HEK293 (cell line): Measurements from ENCODE around the gene CHCHD6.

Source experiments
- CTCF ChIA-PET: fragments of 350-600 bp; formaldehyde crosslinking; extraction: SDS; loops from one replicate; lab custom pipeline; 2021; ENCODE audit warnings: antibody characterized with exemption; lab: Yijun Ruan, JAX
- POLR2A ChIA-PET: fragments of 300-600 bp; formaldehyde crosslinking; extraction: SDS; loops from one replicate; lab custom pipeline; 2020; ENCODE audit warnings: antibody characterized with exemption, inconsistent platforms; lab: Yijun Ruan, JAX
- H3K27ac ChIP-seq: fragments of 200-500 bp; sonication (Bioruptor generic); 2 replicates; pipeline ENCODE4 v1.5.1; 2014; ENCODE audit warnings: low read depth, low read length, control low read depth, inconsistent platforms; ENCODE audit errors: extremely low read depth
- H3K36me3 ChIP-seq, 2 experiments: fragments of 200-500 bp in 1 of 2; sonication (Bioruptor generic) in 1 of 2; 1 replicate in 1 of 2; 2 replicates in 1 of 2; pipeline ENCODE4 v1.5.1; 2014 to 2017; ENCODE audit warnings: inconsistent platforms in 2 of 2, low read length in 2 of 2; ENCODE audit not compliant: control insufficient read depth in 2 of 2, insufficient read depth in 1 of 2
- H3K4me1 ChIP-seq: fragments of 200-500 bp; sonication (Bioruptor generic); 2 replicates; pipeline ENCODE4 v1.5.1; 2014; ENCODE audit warnings: mild to moderate bottlenecking, low read length, inconsistent platforms; ENCODE audit not compliant: control insufficient read depth, insufficient read depth
- H3K4me3 ChIP-seq: 2 replicates; pipeline ENCODE4 v1.5.1; 2011; ENCODE audit warnings: low read depth, mild to moderate bottlenecking, control low read depth, low read length, moderate library complexity
- H3K9me3 ChIP-seq: fragments of 200-500 bp; sonication (Bioruptor generic); 2 replicates; pipeline ENCODE4 v1.5.1; 2014; ENCODE audit warnings: low read depth, low read length, inconsistent platforms; ENCODE audit not compliant: control insufficient read depth, insufficient read depth
- FEZF1 ChIP-seq: fragments of 450-650 bp; formaldehyde crosslinking; IDR thresholded peaks from 2 replicates; pipeline ENCODE4 v1.5.1; 2016; ENCODE audit warnings: missing biosample characterization, missing genetic modification characterization
- GLI2 ChIP-seq: fragments of 450-650 bp; formaldehyde crosslinking; IDR thresholded peaks from 2 replicates; pipeline ENCODE4; 2017; ENCODE audit warnings: missing biosample characterization, missing genetic modification characterization, low read depth, borderline replicate concordance
- MZF1 ChIP-seq: fragments of 450-650 bp; formaldehyde crosslinking; IDR thresholded peaks from 2 replicates; pipeline ENCODE4 v1.5.1; 2017; ENCODE audit warnings: missing biosample characterization, missing genetic modification characterization, borderline replicate concordance
- PRDM4 ChIP-seq: fragments of 450-650 bp; formaldehyde crosslinking; IDR thresholded peaks from 2 replicates; pipeline ENCODE4 v1.5.1; 2017; ENCODE audit warnings: missing biosample characterization, missing genetic modification characterization
- RBAK ChIP-seq: fragments of 450-650 bp; formaldehyde crosslinking; IDR thresholded peaks from 2 replicates; pipeline ENCODE4 v1.5.1; 2016; ENCODE audit warnings: missing biosample characterization, missing genetic modification characterization
- REPIN1 ChIP-seq: fragments of 450-650 bp; formaldehyde crosslinking; IDR thresholded peaks from 2 replicates; pipeline ENCODE4 v1.5.1; 2017; ENCODE audit warnings: missing biosample characterization, missing genetic modification characterization, low read depth
- REST ChIP-seq: fragments of 450-650 bp; formaldehyde crosslinking; IDR thresholded peaks from 2 replicates; pipeline ENCODE4 v1.5.1; 2016; ENCODE audit warnings: missing biosample characterization, missing genetic modification characterization
- TRIM28 ChIP-seq: IDR thresholded peaks from 2 replicates; pipeline ENCODE4 v1.6.1; 2011; ENCODE audit warnings: low read length, control low read depth, borderline replicate concordance
- ZBTB21 ChIP-seq: fragments of 450-650 bp; formaldehyde crosslinking; IDR thresholded peaks from 2 replicates; pipeline ENCODE4 v1.5.1; 2017; ENCODE audit warnings: missing biosample characterization, missing genetic modification characterization
- ZNF121 ChIP-seq: fragments of 450-650 bp; formaldehyde crosslinking; IDR thresholded peaks from 2 replicates; pipeline ENCODE4 v1.5.1; 2016; ENCODE audit warnings: missing biosample characterization, missing genetic modification characterization
- ZNF148 ChIP-seq: fragments of 450-650 bp; formaldehyde crosslinking; IDR thresholded peaks from 2 replicates; pipeline ENCODE4 v1.5.0; 2017; ENCODE audit warnings: missing biosample characterization, missing genetic modification characterization, borderline replicate concordance
- ZNF292 ChIP-seq: fragments of 450-650 bp; formaldehyde crosslinking; IDR thresholded peaks from 2 replicates; pipeline ENCODE4 v1.5.1; 2016; ENCODE audit warnings: low read depth, missing biosample characterization, missing genetic modification characterization, borderline replicate concordance
- ZNF302 ChIP-seq: fragments of 450-650 bp; formaldehyde crosslinking; IDR thresholded peaks from 2 replicates; pipeline ENCODE4 v1.5.1; 2016; ENCODE audit warnings: missing biosample characterization, missing genetic modification characterization, low read depth
- ZNF404 ChIP-seq: fragments of 450-650 bp; formaldehyde crosslinking; IDR thresholded peaks from 2 replicates; pipeline ENCODE4 v1.5.1; 2017; ENCODE audit warnings: missing biosample characterization, missing genetic modification characterization
- ZNF501 ChIP-seq: fragments of 450-650 bp; formaldehyde crosslinking; IDR thresholded peaks from 2 replicates; pipeline ENCODE4 v1.5.1; 2016; ENCODE audit warnings: missing biosample characterization, missing genetic modification characterization
- ZNF629 ChIP-seq: fragments of 450-650 bp; formaldehyde crosslinking; IDR thresholded peaks from 2 replicates; pipeline ENCODE4 v1.5.1; 2017; ENCODE audit warnings: missing biosample characterization, missing genetic modification characterization
- ZNF704 ChIP-seq: fragments of 450-650 bp; formaldehyde crosslinking; IDR thresholded peaks from 2 replicates; pipeline ENCODE4 v1.5.1; 2016; ENCODE audit warnings: missing biosample characterization, missing genetic modification characterization
- ZNF707 ChIP-seq: fragments of 450-650 bp; formaldehyde crosslinking; IDR thresholded peaks from 2 replicates; pipeline ENCODE4 v1.5.1; 2016; ENCODE audit warnings: missing biosample characterization, missing genetic modification characterization
- ZNF768 ChIP-seq: fragments of 450-650 bp; formaldehyde crosslinking; IDR thresholded peaks from 2 replicates; pipeline ENCODE4 v1.5.1; 2018; ENCODE audit warnings: missing biosample characterization, mild to moderate bottlenecking, missing genetic modification characterization
- ZNF791 ChIP-seq: fragments of 450-650 bp; formaldehyde crosslinking; IDR thresholded peaks from 2 replicates; pipeline ENCODE4 v1.5.1; 2016; ENCODE audit warnings: missing biosample characterization, missing genetic modification characterization
- ZSCAN30 ChIP-seq: fragments of 450-650 bp; IDR thresholded peaks from 2 replicates; pipeline ENCODE4 v1.5.1; 2018; ENCODE audit warnings: missing biosample characterization, mild to moderate bottlenecking, missing genetic modification characterization, moderate library complexity

Gene CHCHD6

GRCh38 chr3:126768903-126769302 lies 64.9 kb downstream of the CHCHD6 start:
- Histone ChIP-seq H3K9me3 (no peaks in the 10 kb centered on the region), H3K4me3 (no peak overlapping the region), H3K36me3 (peaks cover 0 to 5% of the 10 kb centered on the region in 2 experiments; a peak in 1 of 3 replicates), H3K27ac (no peak overlapping the region), H3K4me1 (no peaks in the 10 kb centered on the region)
- CTCF ChIA-PET = interaction anchor here (0.6 to 0.7 kb wide), 2 partner anchors 30 to 511 kb away, joined by 3 read pairs; no protein-coding TSS in a partner anchor
- POLR2A ChIA-PET = no interaction called here
- TF ChIP-seq ZNF501 (no peak), MZF1 (tag by site-specific recombination) (no peak)

- Histone ChIP-seq H3K27ac (no peak overlapping the region), H3K36me3 (peaks cover 0 to 5% of the 10 kb centered on the region in 2 experiments; a peak in 1 of 3 replicates), H3K9me3 (no peaks in the 10 kb centered on the region), H3K4me3 (no peak overlapping the region), H3K4me1 (no peaks in the 10 kb centered on the region)
- POLR2A ChIA-PET = no interaction called here
- CTCF ChIA-PET = interaction anchor here (1.1 kb wide), 1 partner anchor 201 kb away, joined by 3 read pairs; no protein-coding TSS in a partner anchor
- TF ChIP-seq ZNF704 (tag by site-specific recombination) = no peak
- TF ChIP-seq ZNF292 = no peak
- no peak for TF ChIP-seq ZNF629
- no peak for TF ChIP-seq ZNF121 (tag by site-specific recombination)
- no peak for TF ChIP-seq ZNF148
- TF ChIP-seq ZNF707 = no peak
- no peak for TF ChIP-seq ZNF404 (tag by site-specific recombination)
- TF ChIP-seq REPIN1 = no peak
- TF ChIP-seq FEZF1 (tag by site-specific recombination) = no peak
- TF ChIP-seq ZNF302 = no peak
- TF ChIP-seq PRDM4 (tag by site-specific recombination) = no peak
- no peak for TF ChIP-seq ZNF501
- no peak for TF ChIP-seq GLI2 (tag by site-specific recombination)
- no peak for TF ChIP-seq TRIM28
- TF ChIP-seq ZNF768 (tag by site-specific recombination) = no peak
- TF ChIP-seq RBAK (tag by site-specific recombination) = no peak
- TF ChIP-seq ZBTB21 (tag by site-specific recombination) = no peak
- TF ChIP-seq REST (tag by site-specific recombination) = no peak
- no peak for TF ChIP-seq ZSCAN30 (tag by site-specific recombination)
- no peak for TF ChIP-seq ZNF791 (tag by site-specific recombination)
Observed at GRCh38 chr3:126770096-126770495, 66.1 kb downstream of the CHCHD6 start.
